ENCODE measurements around the gene RAMACL.
A peak's percentile ranks its signal among the peaks of the same experiment; 100 is the strongest.
"Not testable (repeated sequence)": the region's sequence is repeated elsewhere in the genome, so short reads cannot be mapped to it uniquely, and the experiment has no call there.

Gene RAMACL

DNA sequence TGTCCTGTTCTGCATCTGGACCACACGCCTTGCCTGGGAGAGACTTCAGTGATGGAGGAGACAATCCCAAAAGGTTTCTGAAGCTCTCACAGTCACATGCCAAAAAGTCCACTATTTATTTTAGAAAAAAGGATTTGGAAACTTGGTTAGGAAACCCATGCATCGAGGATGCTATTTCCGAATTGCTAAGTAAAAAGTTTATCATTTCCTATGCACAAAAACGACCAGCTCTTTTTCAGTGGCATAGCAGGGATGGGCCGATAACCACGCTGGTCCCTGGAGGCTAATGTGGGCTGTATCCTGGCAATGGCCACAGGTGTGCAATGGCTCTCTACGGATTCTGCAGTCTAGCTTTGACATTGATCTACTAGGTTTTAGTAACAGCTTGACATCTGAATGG is 33.9 kb downstream of the RAMACL start:
- no peak for DNase-seq

DNA sequence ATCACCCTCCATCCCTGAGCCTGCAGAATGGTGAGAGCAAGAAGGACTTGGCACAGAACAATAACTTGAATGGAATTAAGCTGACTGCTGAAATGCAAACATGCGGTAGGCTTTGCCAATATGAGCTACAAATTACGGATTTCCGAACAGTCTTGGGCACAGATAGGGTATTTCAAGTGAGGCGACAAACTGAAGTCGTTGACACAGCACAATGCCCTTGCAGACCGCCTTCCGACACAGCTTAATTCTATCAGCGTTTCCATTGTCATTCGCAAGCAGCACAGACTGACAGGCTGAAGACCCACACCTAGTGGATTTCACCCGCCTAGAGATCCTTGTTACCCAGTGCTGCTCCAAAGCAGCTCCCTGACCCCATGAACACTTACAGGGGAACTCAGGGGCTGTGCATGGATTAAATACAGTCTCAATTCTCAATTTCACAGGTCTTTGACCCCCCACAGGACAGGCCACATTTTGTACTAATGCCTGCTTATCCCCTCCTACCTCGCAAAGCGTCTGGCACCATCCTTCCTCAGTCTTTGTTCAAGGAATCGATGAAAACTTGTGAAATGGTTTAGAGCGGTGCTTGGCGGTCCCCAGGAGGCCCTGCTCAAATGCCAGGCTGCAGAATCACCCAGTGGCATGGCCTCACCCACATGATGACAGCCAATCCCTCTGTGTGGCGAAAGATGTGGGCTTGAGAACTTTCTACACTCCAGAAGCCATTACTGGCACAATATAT is 34.6 kb downstream of the RAMACL start:
- DNase-seq: no peak

- DNase-seq: no peak
Observed at GRCh38 chr6:166546653-166547052, 39.8 kb downstream of the RAMACL start.

DNA sequence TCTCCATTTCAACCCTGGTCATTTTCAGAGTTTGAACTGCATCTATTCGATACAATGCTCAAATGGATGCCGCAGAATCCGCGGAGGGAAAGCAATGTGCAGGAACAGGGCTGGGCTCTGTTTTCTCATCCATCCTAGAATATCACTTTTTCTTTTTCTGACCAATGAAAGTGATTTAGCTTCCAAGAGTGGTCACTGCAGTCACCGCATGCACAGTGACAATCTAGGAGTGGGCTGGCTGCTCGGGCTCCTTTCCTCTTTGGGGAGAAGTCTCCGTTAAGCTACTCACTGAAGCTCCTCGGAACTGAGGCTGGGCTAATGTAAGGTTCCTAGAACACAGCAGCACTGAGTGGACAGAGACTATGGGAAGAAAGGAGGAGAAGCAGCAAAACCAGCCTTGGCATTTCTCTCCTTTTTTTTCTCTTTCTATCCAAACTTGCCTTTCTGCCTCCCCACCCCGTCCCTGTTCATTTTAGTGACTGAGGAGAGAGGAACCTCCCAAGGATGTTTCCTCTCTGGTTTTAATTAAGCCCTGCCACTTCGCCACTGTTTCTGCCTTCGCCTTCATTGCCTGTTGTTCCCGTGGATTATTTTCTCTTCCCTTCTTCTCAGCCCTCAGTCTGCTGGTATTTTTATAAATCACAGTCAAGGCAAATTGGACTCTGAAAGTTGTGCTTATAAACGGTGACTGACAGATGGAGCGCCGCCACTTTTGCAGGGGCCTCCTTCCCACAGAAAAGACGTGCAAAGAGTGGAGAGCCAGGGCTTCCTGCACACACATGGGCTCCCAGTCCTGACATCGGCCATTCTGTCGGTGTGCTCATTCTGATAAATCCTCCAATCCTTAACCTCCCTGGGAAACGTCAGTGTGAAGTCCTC is 41.1 kb downstream of the RAMACL start:
- DNase-seq: no peak

- DNase-seq: no peak
Observed at GRCh38 chr6:166544296-166544605, 42.2 kb downstream of the RAMACL start.

GRCh38 chr6:166543603-166544295 is 42.7 kb downstream of the RAMACL start:
- no peak for DNase-seq

DNA sequence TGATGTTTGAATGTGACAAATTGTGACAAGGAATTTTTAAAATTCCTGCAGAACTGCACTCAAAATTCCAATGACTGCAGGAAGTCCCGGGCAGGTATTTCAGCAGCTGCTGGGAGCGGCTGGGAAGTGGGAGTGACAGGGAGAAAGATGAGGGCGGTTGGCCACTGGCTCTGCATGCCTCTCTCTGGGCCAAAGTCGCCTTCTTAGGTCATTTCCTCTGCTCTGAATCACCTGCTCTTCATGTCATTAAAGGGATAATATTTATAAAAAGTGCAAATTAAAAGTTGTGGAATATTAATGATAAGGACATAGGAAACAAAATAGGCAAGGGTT is 43.9 kb downstream of the RAMACL start:
- no peak for DNase-seq

DNA sequence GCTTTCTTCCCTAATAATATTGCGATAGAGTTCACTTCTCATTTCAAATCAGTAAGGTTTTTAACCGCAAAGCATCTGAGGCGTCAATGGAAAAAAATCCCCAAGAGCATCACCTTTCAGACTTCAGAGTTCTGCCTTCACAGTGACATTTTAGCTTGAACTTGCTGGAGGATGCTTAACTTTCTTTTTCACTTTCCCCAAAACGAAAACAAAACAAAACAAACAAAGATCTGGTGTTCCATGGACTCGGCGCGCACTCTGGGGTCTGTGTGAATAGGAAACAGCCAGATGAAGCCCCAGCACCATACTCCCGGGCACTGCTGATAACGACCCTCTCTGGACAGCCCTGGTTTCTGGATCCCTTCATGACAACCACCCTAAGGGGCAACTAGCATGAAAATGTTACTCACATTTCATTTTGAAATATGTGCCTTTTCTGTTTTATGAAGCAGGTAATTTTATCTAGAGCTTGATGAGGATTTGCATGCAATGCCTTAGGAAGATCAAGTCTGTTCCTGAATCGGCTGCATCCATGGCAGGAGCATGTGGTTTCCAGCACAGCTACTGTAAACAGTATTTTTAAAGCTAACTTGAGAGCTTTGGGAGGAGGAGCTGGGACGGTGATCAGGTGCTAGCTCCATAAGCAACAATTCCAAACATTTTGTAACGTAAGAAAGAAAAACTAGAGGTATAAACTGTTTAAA is 44.5 kb downstream of the RAMACL start:
- no peak for DNase-seq

DNA sequence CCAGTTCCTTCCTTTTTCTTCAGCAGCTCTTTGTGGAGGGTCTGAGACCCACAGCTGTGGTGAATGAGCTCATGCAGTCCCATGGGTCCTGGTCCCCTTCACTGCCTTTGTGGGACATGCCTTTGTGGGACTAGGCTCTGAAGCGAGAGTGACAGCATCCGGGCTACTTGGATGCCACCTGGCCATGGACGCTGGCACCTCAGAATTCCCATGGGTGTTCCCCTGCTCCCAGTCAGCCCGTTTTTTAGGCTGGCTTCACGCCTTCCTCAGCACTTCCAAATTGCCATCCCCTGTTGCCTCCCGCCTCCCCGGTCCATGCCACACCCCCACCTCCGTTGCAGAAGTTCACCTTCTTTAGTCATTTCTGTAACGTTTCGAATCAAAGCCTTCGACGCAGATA is 45.1 kb downstream of the RAMACL start:
- DNase-seq: no peak

DNA sequence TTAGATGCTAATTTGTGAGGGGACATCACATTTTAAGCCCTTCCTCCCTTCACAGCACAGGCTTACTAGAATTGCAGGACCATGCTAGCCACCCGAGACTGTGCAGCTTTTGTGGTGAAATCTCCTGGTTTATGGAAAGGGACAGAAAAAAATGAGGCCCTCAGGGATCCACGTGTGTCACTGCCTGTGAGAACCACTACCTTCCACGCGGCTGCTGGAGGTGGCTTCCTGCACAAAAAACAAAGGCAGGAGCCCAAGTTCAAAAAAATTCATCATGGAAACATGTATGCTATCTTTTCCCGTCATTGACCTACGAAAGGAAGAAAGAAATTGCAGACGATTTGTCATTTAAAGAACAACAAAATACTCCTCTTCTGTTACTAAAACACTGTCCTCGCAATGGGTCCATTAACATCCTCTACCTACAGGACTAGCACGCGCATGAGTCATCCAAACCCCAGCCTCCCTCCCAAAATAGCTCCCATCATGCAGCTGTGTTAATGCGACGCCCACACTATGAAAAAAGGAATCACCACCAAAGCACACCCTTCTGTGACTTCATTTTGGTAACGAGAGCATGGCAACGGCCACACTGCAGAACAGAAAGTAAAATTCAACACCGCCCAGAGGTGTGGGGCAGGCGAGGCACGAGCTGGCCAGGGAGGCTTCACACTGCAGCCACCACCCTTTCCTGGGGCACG is 45.7 kb downstream of the RAMACL start:
- DNase-seq: peak; percentile 69

- DNase-seq: no peak
Observed at GRCh38 chr6:166539543-166539942, 46.9 kb downstream of the RAMACL start.

DNA sequence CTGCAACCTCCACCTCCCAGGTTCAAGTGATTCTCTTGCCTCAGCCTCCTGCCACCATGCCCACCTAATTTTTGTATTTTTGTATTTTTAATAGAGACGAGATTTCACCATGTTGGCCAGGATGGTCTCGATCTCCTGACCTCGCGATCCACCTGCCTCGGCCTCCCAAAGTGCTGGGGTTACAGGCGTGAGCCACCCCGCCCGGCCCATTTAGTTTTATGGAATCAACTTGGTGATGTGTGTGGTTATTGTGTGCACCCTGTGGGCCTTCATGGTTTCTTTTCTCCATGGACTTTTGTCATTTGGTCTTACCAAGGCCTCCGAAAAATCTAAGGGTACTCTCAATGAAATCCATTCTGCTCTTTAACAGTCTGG is 47.5 kb downstream of the RAMACL start:
- not testable (repeated sequence) for DNase-seq

DNA sequence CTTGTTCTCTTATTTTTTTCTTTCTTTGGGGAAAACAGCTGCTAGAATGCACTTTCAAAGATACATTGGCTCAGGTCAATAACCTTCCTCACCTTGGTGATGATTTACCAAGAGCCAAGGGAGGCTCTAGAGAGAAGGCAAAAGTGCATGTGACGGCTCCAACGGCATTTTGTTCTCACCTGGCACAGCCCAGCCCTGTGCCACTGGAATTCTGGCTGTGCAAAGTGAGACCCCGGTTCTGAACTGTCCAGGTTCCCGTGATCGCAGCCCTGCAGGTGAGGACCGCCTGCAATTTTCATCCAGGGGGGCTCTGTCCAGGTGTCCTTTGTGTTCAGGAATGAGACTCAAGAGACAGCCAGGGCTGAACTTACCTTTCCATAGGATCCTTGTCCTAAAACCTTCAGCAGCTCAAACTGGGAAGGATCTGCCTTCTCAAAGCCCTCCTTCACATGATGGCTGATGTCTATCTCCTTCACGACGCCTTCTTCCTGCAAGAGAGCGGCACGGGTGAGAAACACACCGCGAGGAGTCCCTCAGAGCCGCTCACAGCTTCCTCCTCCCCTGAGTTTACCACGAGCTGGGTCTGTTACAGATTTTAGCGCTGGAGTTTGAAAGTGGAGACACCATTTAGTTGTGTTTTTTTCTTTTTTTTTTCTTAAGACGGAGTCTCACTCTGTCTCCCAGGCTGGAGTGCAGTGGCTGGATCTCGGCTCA is 48.0 kb downstream of the RAMACL start:
- no peak for DNase-seq

DNA sequence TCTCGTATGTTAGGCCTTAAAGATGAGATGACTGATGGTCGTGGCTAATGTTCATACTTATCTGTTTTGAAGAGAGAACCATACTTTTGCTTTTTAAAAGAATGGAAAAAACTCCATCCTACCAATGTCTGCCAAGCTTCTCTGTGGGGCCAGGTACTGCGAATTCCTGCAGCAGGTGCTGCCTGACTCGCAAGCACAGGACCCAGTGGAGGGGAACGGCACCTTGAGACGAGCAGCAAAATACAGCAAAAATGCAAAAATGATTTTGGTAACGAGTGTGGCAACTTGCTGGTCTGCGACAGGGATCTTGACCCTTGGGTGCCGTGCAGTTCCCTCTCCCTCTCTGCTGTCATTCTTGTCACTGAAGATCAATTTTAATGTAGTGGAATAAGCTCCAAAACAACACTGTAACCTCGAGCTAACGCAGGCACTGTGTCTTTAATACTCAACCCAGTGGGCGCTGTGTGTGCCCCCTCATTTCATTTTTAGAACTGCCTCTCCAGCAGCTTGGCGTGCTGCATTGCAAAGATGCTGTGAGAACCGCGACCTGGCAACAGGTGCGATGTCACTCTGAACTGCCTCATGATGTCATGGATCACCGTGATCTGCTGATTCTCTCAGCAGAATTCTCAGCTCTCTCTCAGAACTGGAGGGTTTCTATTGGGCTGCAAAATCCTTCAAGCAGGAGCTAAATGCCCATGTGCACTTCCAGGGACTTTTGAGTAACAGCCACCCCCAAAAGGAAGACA is 51.6 kb downstream of the RAMACL start:
- DNase-seq: no peak

GRCh38 chr6:166533205-166533824 is 53.2 kb downstream of the RAMACL start:
- DNase-seq: no peak

All from activated CD8-positive, alpha-beta memory T cell treated with anti-CD3 and anti-CD28 coated beads for 24 hours (primary cell).